Spinal cord (tissue), 10 donors: Measurements from ENCODE around the gene DKKL1. TPM values are rescaled to one million over a fixed set of nuclear protein-coding genes. Genes with fewer than 3 reads are reported as not detected.
A peak's percentile ranks its signal among the peaks of the same experiment; 100 is the strongest.

Source experiments
- DNase-seq, 6 donors: peaks; one replicate each; pipeline versions ENCODE4 v3.0.0 to v3.0.0-alpha.2; 2013 to 2015; ENCODE audit warnings: low spot score in 6 of 6, low read depth in 4 of 6
- H3K27ac ChIP-seq: one replicate; pipeline ENCODE4 v1.5.1; 2013; ENCODE audit warnings: low read depth, low read length, control low read depth
- H3K27me3 ChIP-seq: one replicate; pipeline ENCODE4 v1.6.1; 2013; ENCODE audit warnings: low read length; ENCODE audit not compliant: control insufficient read depth, insufficient read depth
- H3K36me3 ChIP-seq: one replicate; pipeline ENCODE4 v1.6.1; 2013; ENCODE audit warnings: low read length; ENCODE audit not compliant: control insufficient read depth, insufficient read depth
- H3K4me1 ChIP-seq: one replicate; pipeline ENCODE4 v1.6.1; 2013; ENCODE audit warnings: low read length; ENCODE audit not compliant: control insufficient read depth, insufficient read depth
- H3K4me3 ChIP-seq: one replicate; pipeline ENCODE4 v1.5.1; 2013; ENCODE audit warnings: low read depth, low read length, control low read depth
- H3K9me3 ChIP-seq: one replicate; pipeline ENCODE4 v1.6.1; 2013; ENCODE audit warnings: low read length; ENCODE audit not compliant: control insufficient read depth, insufficient read depth
- WGBS: methylation state at CpG from one replicate; pipeline ENCODE4 v1.1.5; 2013; ENCODE audit warnings: missing lambda C conversion rate; ENCODE audit not compliant: insufficient coverage; 5-methylcytosine and 5-hydroxymethylcytosine counted together
- polyA plus RNA-seq, 2 donors: library from polyadenylated mRNA; unstranded; fragments of 120-200 nt; gene quantifications; one replicate each; pipeline ENCODE4 v1.2.1, GENCODE V29; 2013; ENCODE audit not compliant: insufficient read length in 2 of 2
- total RNA-seq, 2 donors: library from RNA; depleted of rRNA in 1 of 2; stranded (reverse); fragments of 120-200 nt in 1 of 2; fragments of >200 nt in 1 of 2; gene quantifications; one replicate each; pipeline versions ENCODE4 v1.2.3 to v1.2.4, GENCODE V29; 2013 to 2014
- donor health status: healthy.

The DKKL1 gene
- total and polyA plus RNA-seq, 4 donors = 0.69 to 3.4 (median 2.9) TPM

DNA sequence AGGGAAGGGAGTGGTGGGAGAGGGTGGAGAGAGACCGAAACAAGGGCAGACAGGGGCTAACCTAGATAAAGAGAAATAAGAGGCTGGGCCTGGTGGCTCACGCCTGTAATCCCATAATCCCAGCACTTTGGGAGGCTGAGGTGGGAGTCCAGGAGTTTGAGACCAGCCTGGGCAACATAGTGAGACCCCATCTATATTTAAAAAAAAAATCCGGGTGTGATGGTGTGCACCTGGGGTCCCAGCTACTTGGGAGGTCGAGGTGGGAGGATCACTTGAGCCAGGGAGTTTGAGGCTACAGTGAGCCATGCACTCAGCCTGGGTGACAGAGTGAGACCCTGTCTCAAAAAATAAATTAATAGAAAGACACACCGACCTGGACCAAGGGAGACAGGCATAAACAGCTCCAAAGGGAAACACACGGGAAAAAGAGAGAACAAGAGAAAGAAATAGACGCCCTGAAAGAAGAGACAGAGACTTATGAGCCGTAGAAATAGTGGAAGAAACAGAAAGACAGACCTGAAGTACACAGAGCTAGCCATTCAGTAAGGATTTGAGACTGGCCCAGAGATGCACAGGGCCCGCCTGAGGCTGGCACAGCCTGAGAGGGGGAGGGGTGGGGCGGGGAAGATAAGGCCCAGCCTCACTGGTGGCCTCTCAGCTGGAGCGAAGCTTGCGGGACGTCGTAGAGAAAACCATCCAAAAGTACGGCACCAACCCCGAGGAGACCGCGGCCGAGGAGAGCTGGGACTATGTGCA lies 26.2 kb upstream of the DKKL1 start:
- no peak overlapping the region for H3K4me3 ChIP-seq
- H3K9me3 ChIP-seq = no peaks in the 10 kb centered on the region
- no peak for DNase-seq
- H3K36me3 ChIP-seq = peaks cover 17% of the 10 kb centered on the region
- WGBS = 45% methylated on average over 14 of the region's 19 CpGs
- H3K27ac ChIP-seq = no peak overlapping the region
- peaks cover 33% of the 10 kb centered on the region for H3K4me1 ChIP-seq
- peaks cover 4% of the 10 kb centered on the region for H3K27me3 ChIP-seq

DNA sequence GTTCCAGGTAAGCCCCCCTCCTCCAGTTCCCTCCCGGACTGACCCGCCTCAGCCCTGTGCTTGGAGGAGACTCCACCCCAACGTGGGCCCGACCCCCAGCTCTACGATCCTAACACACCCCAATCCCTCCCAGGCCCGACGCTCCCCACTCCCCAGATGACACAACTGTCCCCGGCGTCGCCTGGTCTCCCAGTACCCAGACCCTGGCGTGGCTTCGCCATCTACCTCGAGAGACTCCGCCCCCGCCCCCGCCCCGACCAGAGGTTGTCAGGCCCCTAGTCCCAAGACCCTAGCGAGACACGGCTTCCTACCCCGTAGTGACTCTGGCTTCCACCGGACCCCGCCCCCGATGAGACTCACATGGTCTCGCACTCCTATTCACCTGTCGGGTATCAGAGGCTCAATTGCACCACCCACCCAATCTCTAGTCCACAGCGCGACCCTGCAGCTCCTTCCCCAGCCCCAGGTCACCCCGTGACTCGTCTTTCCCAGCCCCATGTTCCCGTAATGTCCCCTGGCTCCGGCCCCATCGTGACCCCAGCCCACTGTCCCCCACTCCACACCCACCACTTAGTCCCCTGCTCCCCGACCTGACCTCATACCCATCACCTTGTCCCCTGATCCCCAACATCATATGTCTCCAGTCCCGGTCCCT lies 25.5 kb upstream of the DKKL1 start:
- no peak overlapping the region for H3K4me3 ChIP-seq
- no peak overlapping the region for H3K27ac ChIP-seq
- no peaks in the 10 kb centered on the region for H3K9me3 ChIP-seq
- no peak for DNase-seq
- 8% methylated on average over 34 of the region's 34 CpGs for WGBS
- peaks cover 4% of the 10 kb centered on the region for H3K27me3 ChIP-seq
- peaks cover 23% of the 10 kb centered on the region for H3K36me3 ChIP-seq
- peaks cover 33% of the 10 kb centered on the region for H3K4me1 ChIP-seq

DNA sequence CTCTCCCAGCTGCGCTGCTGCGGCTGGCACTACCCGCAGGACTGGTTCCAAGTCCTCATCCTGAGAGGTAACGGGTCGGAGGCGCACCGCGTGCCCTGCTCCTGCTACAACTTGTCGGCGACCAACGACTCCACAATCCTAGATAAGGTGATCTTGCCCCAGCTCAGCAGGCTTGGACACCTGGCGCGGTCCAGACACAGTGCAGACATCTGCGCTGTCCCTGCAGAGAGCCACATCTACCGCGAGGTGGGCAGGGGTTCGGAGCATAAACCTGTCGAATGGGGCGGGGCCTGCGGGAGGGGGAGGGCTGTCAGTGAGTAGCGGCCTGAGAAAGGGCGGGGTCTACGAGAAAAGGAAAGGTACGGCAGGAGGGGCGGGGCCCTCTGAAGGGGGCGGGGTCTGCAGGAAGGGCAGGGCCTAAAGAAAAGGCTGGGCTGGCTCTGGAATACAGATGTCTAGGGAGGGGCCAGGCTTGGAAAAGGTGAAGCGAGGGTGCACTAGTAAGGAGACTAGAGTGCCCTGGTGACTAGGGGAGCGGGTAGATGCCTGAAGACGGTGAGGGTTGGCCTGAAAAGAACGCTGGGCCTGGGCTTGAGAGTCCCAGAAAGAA lies 24.9 kb upstream of the DKKL1 start:
- Histone ChIP-seq H3K27me3 (peaks cover 4% of the 10 kb centered on the region), H3K4me3 (peak overlapping the region; percentile 31), H3K36me3 (peaks cover 30% of the 10 kb centered on the region), H3K9me3 (no peaks in the 10 kb centered on the region), H3K4me1 (peaks cover 33% of the 10 kb centered on the region), H3K27ac (peak overlapping the region; percentile 11)
- DNase-seq = peak in 3 of 6 donors; percentile 48 to 91 (median 61)
- WGBS = 3% methylated on average over 28 of the region's 30 CpGs

DNA sequence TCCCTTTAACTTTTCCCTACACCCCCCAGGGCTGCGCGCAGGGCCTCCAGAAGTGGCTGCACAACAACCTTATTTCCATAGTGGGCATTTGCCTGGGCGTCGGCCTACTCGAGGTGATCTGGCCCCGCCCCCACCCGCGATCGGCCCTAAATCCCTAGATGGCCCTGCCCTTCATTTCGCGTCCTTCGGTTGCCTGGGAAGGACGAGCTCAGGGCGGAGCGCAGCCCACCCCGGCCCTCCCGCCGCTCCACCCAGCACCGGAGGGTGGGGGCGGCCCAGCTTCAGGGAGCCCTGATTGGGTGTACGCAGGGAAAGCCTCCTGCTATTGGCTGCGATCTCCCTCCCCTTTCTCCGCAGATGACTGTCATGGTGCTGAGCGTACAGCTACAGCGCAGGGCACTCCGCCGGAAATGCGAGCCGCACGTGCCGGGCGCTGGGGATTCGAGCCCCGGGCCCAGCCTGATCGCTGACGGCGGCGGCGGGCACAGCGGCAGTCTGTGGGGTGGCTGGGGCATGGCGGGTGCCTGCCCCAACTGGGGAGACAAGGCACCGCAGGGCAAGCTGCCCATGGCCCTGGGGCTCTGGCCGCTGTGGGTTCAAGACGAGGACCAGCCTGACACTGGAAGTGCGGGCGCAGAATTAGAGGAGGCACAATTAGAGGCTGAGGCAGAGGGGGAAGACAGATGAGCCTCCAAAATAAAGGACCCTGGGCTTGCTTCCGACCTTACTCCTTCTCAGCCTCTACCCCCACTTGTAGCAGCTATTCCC lies 24.2 kb upstream of the DKKL1 start:
- peak; percentile 76 to 99 (median 87) for DNase-seq
- H3K4me3 ChIP-seq = peak overlapping the region; percentile 31
- 3% methylated on average over 45 of the region's 47 CpGs for WGBS
- peaks cover 33% of the 10 kb centered on the region for H3K4me1 ChIP-seq
- H3K27ac ChIP-seq = peak overlapping the region; percentile 69
- H3K36me3 ChIP-seq = peaks cover 33% of the 10 kb centered on the region
- no peaks in the 10 kb centered on the region for H3K9me3 ChIP-seq
- H3K27me3 ChIP-seq = peaks cover 4% of the 10 kb centered on the region

DNA sequence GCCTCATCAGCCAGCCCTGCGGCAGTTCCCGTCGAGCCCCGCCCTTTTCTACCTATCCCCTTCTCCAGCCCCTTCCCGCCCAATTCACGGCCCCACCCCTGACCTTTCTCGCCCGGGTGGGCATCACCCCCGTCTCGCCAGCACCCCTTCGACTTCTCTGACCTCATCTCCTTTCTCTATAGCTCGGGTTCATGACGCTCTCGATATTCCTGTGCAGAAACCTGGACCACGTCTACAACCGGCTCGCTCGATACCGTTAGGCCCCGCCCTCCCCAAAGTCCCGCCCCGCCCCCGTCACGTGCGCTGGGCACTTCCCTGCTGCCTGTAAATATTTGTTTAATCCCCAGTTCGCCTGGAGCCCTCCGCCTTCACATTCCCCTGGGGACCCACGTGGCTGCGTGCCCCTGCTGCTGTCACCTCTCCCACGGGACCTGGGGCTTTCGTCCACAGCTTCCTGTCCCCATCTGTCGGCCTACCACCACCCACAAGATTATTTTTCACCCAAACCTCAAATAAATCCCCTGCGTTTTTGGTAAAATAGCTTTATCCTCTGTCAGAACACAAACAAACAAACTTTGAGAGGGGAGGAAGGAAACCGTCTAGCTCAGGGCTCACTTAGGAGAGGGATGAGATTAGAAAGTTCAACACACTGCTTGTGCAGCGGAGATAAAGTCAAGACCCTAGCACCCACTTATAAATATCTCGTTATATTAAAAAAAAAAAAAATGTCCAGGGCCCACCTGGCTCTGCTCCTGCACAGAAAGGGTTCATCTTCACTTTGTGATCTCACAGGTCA lies 23.4 kb upstream of the DKKL1 start:
- WGBS = 9% methylated on average over 32 of the region's 36 CpGs
- DNase-seq = peak in 2 of 6 donors; percentile 41 to 79
- no peaks in the 10 kb centered on the region for H3K9me3 ChIP-seq
- H3K4me3 ChIP-seq = peak overlapping the region; percentile 28
- peak overlapping the region; percentile 69 for H3K27ac ChIP-seq
- peaks cover 37% of the 10 kb centered on the region for H3K4me1 ChIP-seq
- H3K36me3 ChIP-seq = peaks cover 34% of the 10 kb centered on the region
- peaks cover 4% of the 10 kb centered on the region for H3K27me3 ChIP-seq

DNA sequence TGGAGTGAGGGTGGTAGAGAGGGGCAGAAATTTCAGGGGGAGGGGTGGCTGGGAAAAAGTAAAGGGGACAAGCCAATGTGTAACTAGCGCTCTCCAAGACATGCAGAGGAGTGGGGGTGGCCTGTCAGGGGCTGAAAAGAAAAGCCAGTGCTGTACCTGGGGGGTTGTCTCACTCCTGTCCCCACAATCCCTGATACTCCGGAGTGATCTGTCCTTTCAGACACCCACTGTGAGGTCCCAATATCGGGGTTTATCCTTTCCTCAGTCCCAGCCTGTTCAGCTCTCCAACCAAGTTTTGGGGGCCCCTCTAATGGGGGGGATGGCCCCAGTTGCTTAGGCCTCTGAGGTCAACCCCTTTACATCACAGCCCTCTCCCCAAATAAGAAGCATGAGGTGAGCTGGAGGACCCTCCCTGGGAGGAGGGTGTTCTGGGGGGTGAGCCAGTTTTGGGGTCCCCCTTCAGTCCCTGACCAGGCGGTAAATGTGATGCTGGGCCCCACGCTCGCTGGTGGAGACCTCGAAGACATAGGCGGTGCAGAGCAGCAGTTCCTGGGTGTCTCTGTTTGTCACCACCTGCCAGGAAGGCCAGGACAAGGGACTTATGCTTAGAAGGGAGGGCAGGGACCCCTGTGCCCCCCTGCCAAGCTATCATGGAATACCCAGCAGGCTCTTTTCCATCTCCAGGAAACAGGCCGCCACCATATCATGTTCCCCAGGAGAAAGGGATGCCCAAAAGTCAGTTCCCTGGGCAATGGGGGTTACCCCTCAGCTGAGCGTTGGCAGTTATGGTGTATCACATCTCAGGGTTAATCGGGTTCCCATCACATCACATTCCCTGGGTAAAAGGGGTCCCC lies 22.6 kb upstream of the DKKL1 start:
- H3K27me3 ChIP-seq = peaks cover 4% of the 10 kb centered on the region
- 93% methylated on average over 8 of the region's 11 CpGs for WGBS
- H3K36me3 ChIP-seq = peaks cover 33% of the 10 kb centered on the region
- H3K9me3 ChIP-seq = no peaks in the 10 kb centered on the region
- no peak overlapping the region for H3K27ac ChIP-seq
- no peak for DNase-seq
- H3K4me1 ChIP-seq = peaks cover 37% of the 10 kb centered on the region
- no peak overlapping the region for H3K4me3 ChIP-seq

DNA sequence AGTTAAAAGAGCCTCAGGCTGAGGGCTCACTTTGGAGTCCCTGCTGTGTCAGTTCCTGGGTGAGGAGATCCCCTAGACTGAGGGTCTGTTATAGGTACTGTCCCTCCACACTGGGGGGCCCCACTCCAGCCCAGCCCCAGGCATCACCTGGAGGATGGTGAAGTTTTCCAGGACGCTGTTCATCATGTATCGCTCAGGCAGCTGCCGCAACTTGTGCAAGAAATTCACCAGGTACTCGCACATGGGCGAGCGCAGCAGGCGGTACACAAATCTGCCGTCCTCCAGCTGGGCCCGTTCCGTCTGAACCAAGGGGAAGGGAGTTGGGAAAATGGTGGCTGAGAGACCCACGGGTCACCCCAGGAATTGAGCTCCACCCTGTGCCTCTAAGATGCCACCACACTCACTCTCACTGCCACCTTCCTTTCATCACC lies 21.4 kb upstream of the DKKL1 start:
- Histone ChIP-seq H3K4me1 (peaks cover 37% of the 10 kb centered on the region), H3K4me3 (no peak overlapping the region), H3K27ac (no peak overlapping the region), H3K9me3 (no peaks in the 10 kb centered on the region), H3K27me3 (peaks cover 4% of the 10 kb centered on the region), H3K36me3 (peaks cover 35% of the 10 kb centered on the region)
- no peak for DNase-seq
- 100% methylated on average over 8 of the region's 11 CpGs for WGBS

DNA sequence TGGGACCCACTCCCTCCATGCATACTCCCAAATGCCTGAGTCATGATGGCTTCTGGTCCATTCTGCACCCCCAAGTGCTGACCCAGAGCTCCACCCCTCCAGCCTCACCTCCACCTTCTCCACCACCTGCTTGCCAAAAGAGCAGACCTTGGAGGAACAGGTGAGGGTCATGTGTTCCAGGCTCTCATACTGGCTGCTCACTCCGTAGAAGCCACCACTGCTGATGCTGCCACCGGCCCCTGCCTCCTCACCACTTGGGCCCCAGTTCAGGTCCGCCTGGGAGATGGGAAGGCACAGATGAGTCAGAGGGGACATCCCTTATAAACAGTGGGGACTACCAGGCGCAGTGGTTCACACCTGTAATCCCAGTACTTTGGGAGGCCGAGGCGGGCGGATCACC lies 20.6 kb upstream of the DKKL1 start:
- Histone ChIP-seq H3K4me3 (no peak overlapping the region), H3K27ac (no peak overlapping the region), H3K4me1 (peaks cover 32% of the 10 kb centered on the region), H3K27me3 (peaks cover 4% of the 10 kb centered on the region), H3K36me3 (peaks cover 42% of the 10 kb centered on the region), H3K9me3 (no peaks in the 10 kb centered on the region)
- 100% methylated on average over 2 of the region's 7 CpGs for WGBS
- no peak for DNase-seq
